Measurements from ENCODE around the gene SLC24A4. TPM values are rescaled to one million over a fixed set of nuclear protein-coding genes. Genes with fewer than 3 reads are reported as not detected.

SLC24A4 gene
- total RNA-seq, 1 donor from 2014 or later, result 0.04 TPM

Other genes starting within 250 kb of the SLC24A4 start
- 20.4 TPM for gene ATXN3, start 216.6 kb upstream of the SLC24A4 start, total RNA-seq
- gene NDUFB1, start 201.5 kb upstream of the SLC24A4 start, total RNA-seq, result 133 TPM
- 46.9 TPM for gene CPSF2, start 201.2 kb upstream of the SLC24A4 start, total RNA-seq
- gene RIN3, start 190.6 kb downstream of the SLC24A4 start, total RNA-seq, result 5.4 TPM

Measured in esophagus mucosa (tissue), 1 donor.